CD14-positive monocyte (primary cell): ENCODE results near the gene NDUFAF8. TPM values are rescaled to one million over a fixed set of nuclear protein-coding genes. Genes with fewer than 3 reads are reported as not detected.

Experiments
- DNase-seq, 3 donors: peaks; one replicate each; pipeline ENCODE4 v3.0.0-alpha.2; 2011 to 2022
- H2AFZ ChIP-seq: 2 replicates; pipeline ENCODE4 v1.6.0; 2012; ENCODE audit warnings: mild to moderate bottlenecking, low read depth, low read length, inconsistent platforms; ENCODE audit not compliant: insufficient read depth, poor library complexity, severe bottlenecking
- H3K27ac ChIP-seq, 2 donors: 1 replicate in 1 of 2; 2 replicates in 1 of 2; pipeline ENCODE4 v1.5.1; 2012 to 2013; ENCODE audit warnings: low read length in 2 of 2, control low read depth in 1 of 2, inconsistent platforms in 1 of 2, low read depth in 1 of 2, mild to moderate bottlenecking in 1 of 2
- H3K27me3 ChIP-seq, 2 donors: one replicate each; pipeline versions ENCODE4 v1.6.0 to v1.6.1; 2011 to 2013; ENCODE audit warnings: low read length in 2 of 2; ENCODE audit not compliant: control insufficient read depth in 2 of 2, insufficient read depth in 2 of 2
- H3K36me3 ChIP-seq, 2 donors: replicated peaks in 1 of 2; 1 replicate in 1 of 2; 2 replicates in 1 of 2; pipeline versions ENCODE4 v1.5.1 to v1.6.1; 2012 to 2013; ENCODE audit warnings: low read length in 2 of 2, control low read depth in 1 of 2, inconsistent platforms in 1 of 2, mild to moderate bottlenecking in 1 of 2; ENCODE audit not compliant: insufficient read depth in 2 of 2, control insufficient read depth in 1 of 2
- H3K4me1 ChIP-seq, 2 donors: 1 replicate in 1 of 2; 2 replicates in 1 of 2; pipeline versions ENCODE4 v1.5.1 to v1.6.1; 2012 to 2013; ENCODE audit warnings: low read length in 2 of 2, control low read depth in 1 of 2, inconsistent platforms in 1 of 2, mild to moderate bottlenecking in 1 of 2, moderate library complexity in 1 of 2; ENCODE audit not compliant: insufficient read depth in 2 of 2, control insufficient read depth in 1 of 2
- H3K4me2 ChIP-seq: replicated peaks from 2 replicates; pipeline ENCODE3; 2012; ENCODE audit warnings: low read length, moderate library complexity, mild to moderate bottlenecking; ENCODE audit not compliant: poor library complexity, severe bottlenecking; ENCODE audit errors: extremely low read depth
- H3K4me3 ChIP-seq, 3 experiments: fragments of 200-600 bp in 1 of 3; sonication (generic) in 1 of 3; replicated peaks in 1 of 3; 1 replicate in 2 of 3; 2 replicates in 1 of 3; pipeline ENCODE4 v1.5.1; 2011 to 2013; ENCODE audit warnings: low read length in 3 of 3, mild to moderate bottlenecking in 3 of 3, control low read depth in 2 of 3, low read depth in 2 of 3, inconsistent platforms in 1 of 3, moderate library complexity in 1 of 3
- H3K79me2 ChIP-seq: 2 replicates; pipeline ENCODE4 v1.6.0; 2012; ENCODE audit warnings: mild to moderate bottlenecking, control low read depth, inconsistent platforms, low read length, moderate library complexity; ENCODE audit not compliant: insufficient read depth
- H3K9ac ChIP-seq: 2 replicates; pipeline ENCODE4 v1.6.0; 2017; ENCODE audit warnings: low read length, mild to moderate bottlenecking; ENCODE audit not compliant: insufficient read depth, poor library complexity, severe bottlenecking
- H3K9me3 ChIP-seq, 2 donors: replicated peaks in 1 of 2; 1 replicate in 1 of 2; 2 replicates in 1 of 2; pipeline versions ENCODE4 v1.5.1 to v1.6.1; 2012 to 2013; ENCODE audit warnings: low read length in 2 of 2, control low read depth in 1 of 2; ENCODE audit not compliant: control insufficient read depth in 1 of 2, insufficient read depth in 1 of 2
- H4K20me1 ChIP-seq: 2 replicates; pipeline ENCODE4 v1.6.0; 2012; ENCODE audit warnings: mild to moderate bottlenecking, low read length, control low read depth, moderate library complexity; ENCODE audit not compliant: insufficient read depth
- H3K27ac Mint-ChIP-seq, 7 donors: one replicate each; pipeline ENCODE4 v1.8.0; 2020; ENCODE audit warnings: mild to moderate bottlenecking in 7 of 7, mixed read lengths in 7 of 7, moderate library complexity in 6 of 7, inconsistent platforms in 2 of 7
- H3K27me3 Mint-ChIP-seq, 3 donors: one replicate each; pipeline ENCODE4 v1.8.0; 2021 to 2022; ENCODE audit warnings: low read depth in 3 of 3, mild to moderate bottlenecking in 3 of 3, mixed read lengths in 3 of 3, moderate library complexity in 3 of 3, inconsistent platforms in 1 of 3
- H3K36me3 Mint-ChIP-seq, 2 donors: one replicate each; pipeline ENCODE4 v1.8.0; 2020; ENCODE audit warnings: mixed read lengths in 2 of 2, inconsistent platforms in 1 of 2, mild to moderate bottlenecking in 1 of 2
- H3K4me1 Mint-ChIP-seq: one replicate; pipeline ENCODE4 v1.8.0; 2020; ENCODE audit warnings: mild to moderate bottlenecking, mixed read lengths
- H3K4me3 Mint-ChIP-seq, 2 donors: one replicate each; pipeline ENCODE4 v1.8.0; 2020; ENCODE audit warnings: mild to moderate bottlenecking in 2 of 2, mixed read lengths in 2 of 2, moderate library complexity in 1 of 2
- H3K9me3 Mint-ChIP-seq, 7 donors: one replicate each; pipeline ENCODE4 v1.8.0; 2020 to 2022; ENCODE audit warnings: mixed read lengths in 7 of 7, mild to moderate bottlenecking in 6 of 7, moderate library complexity in 6 of 7, inconsistent platforms in 2 of 7
- CTCF ChIP-seq: fragments of 200-600 bp; IDR thresholded peaks from one replicate; pipeline ENCODE4 v1.8.0; 2022; ENCODE audit warnings: antibody characterized with exemption, mild to moderate bottlenecking
- WGBS: methylation state at CpG from one replicate; pipeline ENCODE4 v1.1.5; 2013; ENCODE audit warnings: missing lambda C conversion rate; ENCODE audit not compliant: insufficient coverage; 5-methylcytosine and 5-hydroxymethylcytosine counted together
- intact Hi-C, 2 donors: fragments of 100-400 bp; cut with micrococcal nuclease; formaldehyde crosslinking; loops; one replicate each; pipeline versions ENCODE4 v1.15.0 to v1.15.1; 2023
- polyA plus RNA-seq, 3 donors: library from polyadenylated mRNA; depleted of rRNA in 1 of 3; unstranded in 2 of 3; stranded (reverse) in 1 of 3; fragments of 300-500 nt in 2 of 3; fragments of >200 nt in 1 of 3; fragmentation: Illumina TruSeq in 2 of 3; gene quantifications; 1 replicate in 2 of 3; 2 replicates in 1 of 3; pipeline ENCODE4 v1.2.3, GENCODE V29; 2012 to 2021

NDUFAF8 gene
- polyA plus RNA-seq, 3 donors, result 27.0 to 61.3 (median 41.0) TPM

- Histone ChIP-seq H4K20me1 (no peaks in the 10 kb centered on the region), H2AFZ (no peak overlapping the region), H3K27me3 (no peaks in the 10 kb centered on the region), H3K36me3 (peaks cover 4 to 17% of the 10 kb centered on the region in 2 donors), H3K4me3 (no peak overlapping the region), H3K79me2 (no peaks in the 10 kb centered on the region), H3K4me2 (no peak overlapping the region), H3K27ac (no peak overlapping the region), H3K9me3 (no peaks in the 10 kb centered on the region), H3K4me1 (peaks cover 2 to 4% of the 10 kb centered on the region in 2 donors), H3K9ac (no peak overlapping the region)
- H3K27me3 Mint-ChIP-seq, result no peaks in the 10 kb centered on the region
- H3K9me3 Mint-ChIP-seq, result no peaks in the 10 kb centered on the region
- TF ChIP-seq CTCF, result no peak
- peaks cover 2% of the 10 kb centered on the region for H3K4me1 Mint-ChIP-seq
- WGBS, result 97% methylated on average over 20 of the region's 21 CpGs
- no peak overlapping the region for H3K4me3 Mint-ChIP-seq
- peaks cover 10 to 33% of the 10 kb centered on the region in 2 donors for H3K36me3 Mint-ChIP-seq
- H3K27ac Mint-ChIP-seq, result no peak overlapping the region
- DNase-seq, result no peak
- intact Hi-C loops, result no loop called here
Measured at GRCh38 chr17:81197831-81198490, 41.2 kb upstream of the NDUFAF8 start.

GRCh38 chr17:81198826-81199481, 40.2 kb upstream of the NDUFAF8 start:
- peaks cover 2 to 4% of the 10 kb centered on the region in 2 donors for H3K4me1 ChIP-seq
- H3K27ac Mint-ChIP-seq, result peak overlapping the region in 1 of 7 donors; percentile 3
- TF ChIP-seq CTCF, result no peak
- H3K27ac ChIP-seq, result no peak overlapping the region
- no peak for DNase-seq
- no peak overlapping the region for H3K4me2 ChIP-seq
- H3K79me2 ChIP-seq, result no peaks in the 10 kb centered on the region
- peaks cover 14 to 39% of the 10 kb centered on the region in 2 donors for H3K36me3 Mint-ChIP-seq
- H3K27me3 ChIP-seq, result no peaks in the 10 kb centered on the region
- H3K27me3 Mint-ChIP-seq, result no peaks in the 10 kb centered on the region
- peaks cover 2% of the 10 kb centered on the region for H3K4me1 Mint-ChIP-seq
- H3K36me3 ChIP-seq, result peaks cover 4 to 16% of the 10 kb centered on the region in 2 donors
- H3K9me3 Mint-ChIP-seq, result no peaks in the 10 kb centered on the region
- H3K9ac ChIP-seq, result no peak overlapping the region
- intact Hi-C loops, result no loop called here
- no peak overlapping the region for H3K4me3 ChIP-seq
- WGBS, result 98% methylated on average over 11 of the region's 22 CpGs
- no peak overlapping the region for H2AFZ ChIP-seq
- H3K9me3 ChIP-seq, result no peaks in the 10 kb centered on the region
- no peak overlapping the region for H3K4me3 Mint-ChIP-seq
- H4K20me1 ChIP-seq, result no peaks in the 10 kb centered on the region
